ENCODE measurements around the gene TMC3.

The TMC3 gene

DNA sequence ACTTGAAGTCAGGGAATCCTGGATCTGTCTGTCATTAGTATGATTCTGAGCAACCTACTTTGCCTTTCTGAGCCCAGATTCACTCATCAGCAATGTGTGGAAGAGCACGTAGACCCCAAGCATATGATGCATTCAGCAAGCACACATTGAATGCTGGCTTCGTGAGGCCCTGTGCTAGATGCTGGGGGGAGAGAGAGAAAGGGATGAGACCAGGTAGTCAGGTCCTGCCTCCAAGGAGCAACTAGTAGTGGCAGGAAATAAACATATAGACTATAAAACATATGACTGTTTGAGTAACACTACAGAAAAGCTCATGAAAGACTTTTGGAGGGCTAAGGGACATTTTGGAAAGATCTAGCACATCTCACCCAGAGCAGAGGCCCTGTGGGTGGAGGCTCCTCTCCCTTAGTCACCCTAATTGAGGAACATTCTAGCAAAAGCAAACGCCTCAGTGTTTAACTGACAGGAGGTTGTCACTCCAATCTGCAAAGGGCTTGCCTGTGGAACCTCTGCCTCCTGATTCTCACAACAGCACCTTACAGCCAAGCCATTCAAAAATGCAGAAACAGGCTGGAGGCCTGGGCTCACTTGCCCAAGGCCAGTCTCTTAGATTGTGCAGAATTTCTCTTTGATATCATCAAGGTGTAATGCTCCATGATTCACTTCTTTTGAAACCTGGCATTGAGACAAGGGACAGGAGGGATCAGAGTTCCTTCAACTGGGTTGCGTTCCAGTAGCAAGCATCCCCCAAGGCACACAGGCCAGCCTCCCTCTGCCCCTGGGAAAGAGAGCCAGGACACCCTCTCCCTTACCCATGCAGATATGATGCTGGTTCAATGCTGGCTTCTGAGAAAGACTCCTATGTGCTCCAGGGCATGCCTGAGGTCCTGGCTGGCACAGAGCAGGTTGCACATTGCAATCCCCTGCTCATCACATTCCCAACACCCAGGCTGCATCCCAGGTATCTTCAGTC lies 76.1 kb downstream of the TMC3 start:
- no peak for DNase-seq (ENCODE audit: low spot score)

DNA sequence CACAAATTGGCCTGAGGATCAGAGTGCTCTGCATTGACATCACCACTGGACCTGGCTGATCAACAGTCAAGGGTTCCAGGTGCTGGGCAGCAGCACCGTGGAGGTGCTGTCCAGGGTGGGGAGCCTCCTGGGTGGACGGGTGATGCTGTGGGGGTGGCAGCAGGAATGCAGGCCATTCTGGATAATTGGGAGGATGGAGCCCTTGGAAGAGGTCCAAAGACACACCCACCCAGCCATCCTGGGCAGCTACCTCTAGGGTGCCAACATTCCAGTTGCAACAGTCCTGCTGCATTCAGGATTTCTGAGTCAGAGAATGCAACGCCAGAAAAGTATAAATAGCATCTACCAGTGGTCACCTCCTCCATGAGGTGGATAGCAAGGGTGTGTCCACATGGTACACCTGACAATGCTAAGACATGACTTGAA lies 76.9 kb downstream of the TMC3 start:
- DNase-seq (ENCODE audit: low spot score) = no peak

DNA sequence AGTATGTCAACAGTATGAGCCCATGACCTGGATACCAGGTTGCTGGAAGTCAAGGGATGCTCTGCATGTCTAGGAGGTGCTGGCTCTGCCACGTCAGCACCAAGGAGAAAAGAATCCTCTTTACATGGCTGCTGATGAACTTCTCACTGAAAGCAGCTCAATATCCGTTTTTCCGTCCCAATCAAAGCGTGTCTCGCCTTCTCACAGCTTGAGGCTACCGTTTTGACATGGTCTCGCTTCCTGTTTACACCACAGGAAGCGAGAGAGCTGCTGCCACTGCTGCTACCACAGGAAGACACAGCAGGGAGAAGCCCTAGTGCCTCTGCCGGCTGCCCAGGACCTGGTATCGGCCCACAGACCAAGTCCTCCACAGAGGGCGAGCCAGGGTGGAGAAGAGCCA lies 77.3 kb downstream of the TMC3 start:
- no peak for DNase-seq (ENCODE audit: low spot score)

DNA sequence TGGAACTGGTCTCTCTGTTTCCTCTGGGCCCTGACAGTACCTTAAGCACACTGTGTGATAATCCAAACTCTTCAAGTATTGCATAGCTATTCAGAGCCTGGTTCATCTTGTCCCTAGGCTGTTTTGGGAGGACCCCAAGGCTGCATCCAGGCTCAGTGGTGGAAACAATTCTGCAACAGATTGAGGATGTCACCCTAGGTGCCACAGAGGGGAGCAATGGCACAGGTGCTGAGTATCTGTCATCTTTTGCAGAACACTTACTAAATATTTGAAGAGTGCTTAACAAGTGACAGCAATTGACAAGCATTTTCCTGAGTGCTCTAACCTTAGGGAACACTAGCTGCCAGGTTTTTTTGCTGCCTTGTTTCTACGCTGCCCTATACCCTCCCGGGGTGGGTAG lies 77.8 kb downstream of the TMC3 start:
- no peak for DNase-seq (ENCODE audit: low spot score)

DNA sequence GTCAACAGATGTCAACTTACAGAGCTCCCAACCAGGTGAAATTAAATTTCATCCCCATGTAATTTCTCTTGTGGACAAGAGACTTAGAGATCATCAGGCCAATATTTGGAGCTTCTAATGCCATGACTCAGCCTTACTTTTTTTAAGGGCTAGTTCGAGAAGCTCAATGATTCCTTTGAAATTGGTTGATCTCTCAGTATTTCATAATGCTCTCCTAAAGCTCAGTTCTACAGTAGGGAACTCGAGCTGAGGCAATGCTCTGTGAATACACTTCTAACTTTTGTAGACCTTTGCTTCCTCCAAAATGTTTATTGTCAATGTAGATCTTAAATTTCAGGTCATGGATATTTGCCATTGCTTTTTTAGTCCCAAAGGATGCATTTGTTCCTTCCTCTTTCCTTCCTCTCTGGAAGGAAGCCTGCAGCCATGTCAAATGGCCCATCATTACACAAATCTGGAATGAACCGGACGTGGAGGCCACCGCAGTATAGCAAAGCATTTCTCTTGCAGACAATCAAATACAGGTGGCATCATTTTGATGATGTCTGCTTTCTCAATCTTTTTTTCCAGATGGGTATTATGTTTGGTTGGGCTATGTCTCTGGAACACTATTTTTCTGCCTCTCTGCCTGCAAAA lies 78.4 kb downstream of the TMC3 start:
- DNase-seq (ENCODE audit: low spot score) = no peak

DNA sequence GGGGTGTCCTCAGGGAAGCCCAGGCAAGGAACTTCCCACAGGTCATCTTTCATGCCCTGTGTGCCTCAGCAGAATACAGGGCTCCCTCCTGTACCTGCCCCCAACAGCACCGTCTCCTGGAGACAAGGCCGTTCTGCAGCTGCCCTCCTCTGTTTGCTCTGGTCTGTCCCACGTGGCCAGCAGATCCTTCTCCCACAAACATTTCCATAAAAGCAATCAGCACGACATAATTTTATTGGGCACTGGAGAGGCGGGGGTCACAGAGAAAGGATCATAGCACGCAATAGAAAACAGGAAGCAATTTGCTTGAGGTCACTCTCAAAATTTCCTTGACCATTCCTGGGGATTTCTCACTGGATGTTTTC lies 79.5 kb downstream of the TMC3 start:
- DNase-seq (ENCODE audit: low spot score) = no peak

DNA sequence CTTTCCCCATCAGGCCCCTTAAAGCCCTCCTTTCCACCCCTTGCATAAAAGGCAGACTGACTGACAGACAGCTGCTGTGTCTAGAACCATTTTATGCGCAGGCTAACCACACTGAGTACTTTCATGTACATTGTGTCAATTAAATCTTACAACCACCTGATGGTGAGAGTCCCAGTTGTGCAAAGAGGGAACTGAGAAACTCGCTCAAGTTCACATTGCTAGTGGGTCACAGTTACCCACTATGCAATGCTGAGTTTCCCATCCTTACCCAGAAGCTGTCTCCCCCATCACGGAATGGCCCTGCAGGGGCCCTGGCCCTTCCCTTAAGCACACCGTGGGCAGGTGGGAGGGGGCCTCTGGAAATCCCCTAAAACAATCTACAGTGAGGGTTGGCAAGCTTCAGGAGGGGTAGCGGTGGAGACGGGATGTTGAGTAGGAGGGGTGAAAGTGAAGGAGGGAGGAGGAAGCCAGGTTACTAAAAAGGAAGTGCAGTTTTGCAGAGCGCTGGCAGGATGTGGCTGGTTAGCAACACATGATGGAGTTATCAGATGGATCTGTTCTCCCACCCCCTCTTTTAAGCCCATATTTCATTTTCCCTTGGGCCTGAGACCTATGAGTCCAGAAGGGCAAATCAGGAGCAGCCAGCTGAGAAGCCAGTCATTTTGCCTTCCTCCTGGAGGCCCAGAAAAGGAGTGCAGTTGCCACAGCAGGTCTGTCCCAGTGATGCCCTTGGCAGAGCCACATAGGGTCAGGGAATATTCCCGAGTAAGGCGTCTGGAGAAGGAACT lies 80.1 kb downstream of the TMC3 start:
- no peak for DNase-seq (ENCODE audit: low spot score)

DNA sequence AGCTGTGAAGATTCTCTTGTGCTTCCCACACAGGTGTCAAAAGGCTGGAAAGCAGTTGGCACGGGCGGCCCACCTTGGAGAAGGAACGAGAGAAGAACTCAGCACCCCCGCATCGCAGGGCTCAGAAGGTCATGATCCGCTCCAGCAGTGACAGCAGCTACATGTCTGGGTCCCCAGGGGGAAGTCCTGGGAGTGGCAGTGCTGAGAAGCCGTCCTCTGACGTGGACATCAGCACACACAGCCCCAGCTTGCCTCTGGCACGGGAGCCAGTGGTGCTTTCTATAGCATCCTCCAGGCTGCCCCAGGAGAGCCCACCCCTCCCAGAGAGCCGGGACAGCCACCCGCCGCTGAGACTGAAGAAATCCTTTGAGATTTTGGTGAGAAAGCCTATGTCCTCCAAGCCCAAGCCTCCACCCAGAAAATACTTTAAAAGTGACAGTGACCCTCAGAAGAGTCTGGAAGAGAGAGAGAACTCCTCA lies 81.5 kb downstream of the TMC3 start:
- DNase-seq (ENCODE audit: low spot score) = no peak

DNA sequence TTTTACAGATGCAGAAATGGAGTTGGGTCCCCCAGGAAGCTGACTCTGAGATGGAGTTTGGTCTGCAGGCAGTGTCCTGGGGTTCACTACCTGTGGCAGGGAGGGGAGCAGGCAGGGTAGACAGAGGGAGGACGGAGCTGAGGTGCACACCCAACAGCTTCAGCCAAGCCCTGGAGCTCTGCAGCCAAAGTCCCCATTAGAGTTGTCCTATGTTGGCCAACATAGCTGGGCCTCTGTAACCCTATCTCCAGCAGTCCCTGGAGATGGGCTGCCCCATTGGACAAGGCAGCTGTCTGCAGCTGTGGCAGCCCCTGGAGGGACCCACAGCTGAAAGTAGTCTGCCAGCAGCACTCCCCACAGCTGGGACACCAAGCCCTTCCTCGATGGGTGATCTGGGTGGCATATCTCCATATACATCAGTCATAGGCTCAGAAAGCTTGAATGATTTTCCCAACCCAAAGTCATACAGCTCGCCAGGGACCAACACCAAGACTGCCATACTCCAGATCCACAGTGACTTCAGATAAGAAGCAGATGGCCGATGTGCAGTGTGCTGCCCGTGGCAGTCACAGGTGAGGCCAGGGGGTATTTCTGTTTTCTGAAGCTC lies 82.0 kb downstream of the TMC3 start:
- no peak for DNase-seq (ENCODE audit: low spot score)

DNA sequence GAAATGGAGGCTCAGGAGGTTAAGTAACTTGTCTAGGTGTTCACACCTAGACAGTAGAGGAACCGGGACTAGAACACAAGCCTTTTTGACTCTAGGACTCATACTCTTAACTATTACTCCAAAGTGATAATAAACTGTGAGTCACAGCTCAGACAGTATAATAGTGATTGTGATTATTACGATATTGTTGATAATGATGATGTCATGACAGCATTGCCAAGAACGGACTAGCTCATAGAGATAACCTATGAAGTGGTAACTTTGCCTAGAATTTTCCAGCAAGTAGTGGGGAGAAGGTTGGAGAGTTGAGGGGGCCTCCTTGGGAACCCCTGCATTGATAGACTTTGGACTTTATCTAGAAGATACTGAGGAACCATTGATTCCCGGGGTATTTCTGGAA lies 84.1 kb downstream of the TMC3 start:
- DNase-seq (ENCODE audit: low spot score) = no peak

DNA sequence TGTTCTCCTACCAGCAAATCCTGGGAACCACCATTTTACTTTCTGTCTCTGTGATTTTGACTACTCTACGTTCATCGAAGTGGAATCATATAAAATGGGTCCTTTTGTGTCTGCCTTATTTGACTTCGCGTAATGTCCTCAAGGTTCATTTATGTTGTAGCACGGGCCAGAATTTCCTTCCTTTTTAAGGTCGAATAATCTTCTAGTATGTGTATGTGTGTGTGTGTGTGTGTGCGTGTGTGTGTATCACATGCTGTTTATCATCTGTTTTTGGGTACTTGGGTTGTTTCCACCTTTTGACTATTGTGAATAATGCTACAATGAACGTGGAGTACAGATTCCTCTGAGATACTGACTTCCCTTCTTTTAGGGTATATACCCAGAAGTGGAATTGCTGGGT lies 85.4 kb downstream of the TMC3 start:
- DNase-seq (ENCODE audit: low spot score) = no peak

DNA sequence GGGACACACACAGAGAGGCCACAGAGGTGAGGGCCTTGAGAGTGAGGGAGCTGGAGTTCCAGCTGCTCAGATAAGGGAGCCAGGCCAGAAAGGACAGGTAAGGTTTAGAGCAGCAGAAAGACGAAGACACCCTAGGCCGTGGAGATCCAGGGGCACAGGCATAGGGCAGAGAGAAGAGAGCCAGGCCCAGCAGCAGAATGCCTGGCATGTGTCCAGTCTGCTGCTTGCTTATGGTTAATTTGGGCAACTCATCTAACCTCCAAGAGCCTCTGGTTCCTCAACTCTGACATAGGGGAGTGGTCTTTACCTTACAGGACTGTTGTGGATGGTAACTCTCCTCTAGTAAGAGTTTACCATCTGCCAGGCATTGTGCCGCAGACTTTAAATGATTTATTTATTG lies 86.0 kb downstream of the TMC3 start:
- DNase-seq (ENCODE audit: low spot score) = no peak

DNA sequence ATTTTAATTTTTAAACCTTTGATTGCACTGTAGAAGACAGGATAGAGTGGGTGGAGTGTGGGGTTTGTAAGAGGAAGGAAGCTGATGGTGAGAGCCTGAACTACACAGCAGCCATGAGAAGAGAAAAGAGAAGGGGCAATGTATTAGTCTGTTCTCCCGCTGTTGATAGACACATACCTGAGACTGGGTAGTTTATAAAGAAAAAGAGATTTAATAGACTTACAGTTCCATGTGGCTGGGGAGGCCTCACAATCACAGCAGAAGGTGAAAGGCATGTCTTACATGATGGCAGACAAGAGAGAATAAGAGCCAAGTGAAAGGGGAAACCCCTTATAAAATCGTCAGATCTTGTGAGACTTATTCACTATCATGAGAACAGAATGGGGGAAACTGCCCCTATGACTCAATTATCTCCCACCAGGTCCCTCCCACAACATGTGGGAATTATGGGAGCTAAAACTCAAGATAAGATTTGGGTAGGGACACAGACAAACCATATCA lies 87.3 kb downstream of the TMC3 start:
- no peak for DNase-seq (ENCODE audit: low spot score)

DNA sequence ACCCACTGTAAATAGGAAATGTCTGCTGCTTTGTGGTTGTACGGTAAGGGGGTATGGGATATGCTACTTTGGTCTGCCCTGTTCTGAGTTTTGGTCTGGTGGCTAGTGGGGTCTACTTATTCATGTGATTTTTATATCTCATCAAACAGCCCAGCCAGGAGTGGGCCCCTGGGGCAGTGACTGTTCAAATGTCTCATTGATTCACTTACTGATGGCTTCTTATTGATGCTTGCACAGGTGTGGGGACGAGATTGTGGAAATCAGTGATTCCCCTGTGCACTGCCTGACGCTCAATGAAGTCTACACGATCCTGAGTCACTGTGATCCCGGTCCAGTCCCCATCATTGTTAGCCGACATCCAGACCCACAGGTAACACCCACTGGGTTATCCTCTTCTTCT lies 88.6 kb downstream of the TMC3 start:
- no peak for DNase-seq (ENCODE audit: low spot score)

DNA sequence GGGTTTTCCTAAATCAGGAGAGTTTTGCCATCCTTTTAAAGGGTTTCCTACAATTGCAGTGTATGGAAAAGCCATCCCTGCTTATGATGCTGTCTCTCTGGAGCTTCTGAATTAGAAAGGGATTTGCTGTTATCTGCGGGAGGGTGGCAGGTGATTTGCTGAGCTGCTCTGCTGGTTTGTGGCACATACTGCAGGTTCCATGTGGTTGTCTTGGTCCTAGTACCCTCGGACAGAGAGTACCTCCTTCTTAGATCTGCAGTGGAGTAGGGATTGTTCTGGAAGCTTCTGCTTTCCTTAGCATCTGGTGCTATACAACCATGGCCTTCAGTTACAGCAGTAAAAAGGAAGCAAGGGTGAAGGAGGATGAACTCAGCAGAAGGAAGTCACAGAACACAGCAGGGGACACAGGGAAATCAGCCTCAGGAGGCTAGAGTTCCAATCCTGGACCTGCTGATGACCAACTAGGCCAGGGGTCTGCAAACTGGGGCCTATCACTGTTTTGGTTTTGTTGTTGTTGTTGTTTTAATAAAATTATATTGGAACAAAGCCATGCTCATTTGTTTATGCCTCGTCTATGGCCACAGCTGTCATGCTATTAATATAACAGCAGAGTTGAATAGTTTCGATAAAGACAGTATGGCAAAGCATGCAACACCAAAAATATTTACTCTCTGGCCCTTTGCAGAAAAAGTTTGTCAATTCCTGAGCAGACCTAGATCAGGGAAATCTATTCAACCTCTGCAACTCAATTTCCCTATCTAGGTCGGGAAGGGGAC lies 89.6 kb downstream of the TMC3 start:
- DNase-seq (ENCODE audit: low spot score) = no peak

DNA sequence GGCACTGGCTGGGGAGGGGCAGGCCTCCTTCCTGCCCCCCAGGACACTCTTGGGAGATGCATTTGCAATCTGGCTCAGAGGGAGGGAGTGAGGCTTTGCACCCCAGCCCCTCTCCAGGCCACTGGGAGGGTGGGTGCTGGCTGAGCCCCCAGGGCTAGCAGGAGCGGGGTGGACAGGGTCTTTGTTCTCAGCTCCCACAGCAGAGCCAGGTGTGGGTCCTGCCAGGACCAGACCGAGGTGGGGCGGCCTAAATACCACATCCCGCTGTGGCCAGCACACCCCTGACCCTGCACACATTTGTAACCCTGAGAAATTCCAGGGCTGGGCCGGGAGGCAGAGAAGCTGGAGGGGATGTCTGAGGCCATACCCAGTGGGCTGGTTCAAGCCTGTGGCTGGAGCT lies 91.1 kb downstream of the TMC3 start:
- no peak for DNase-seq (ENCODE audit: low spot score)

DNA sequence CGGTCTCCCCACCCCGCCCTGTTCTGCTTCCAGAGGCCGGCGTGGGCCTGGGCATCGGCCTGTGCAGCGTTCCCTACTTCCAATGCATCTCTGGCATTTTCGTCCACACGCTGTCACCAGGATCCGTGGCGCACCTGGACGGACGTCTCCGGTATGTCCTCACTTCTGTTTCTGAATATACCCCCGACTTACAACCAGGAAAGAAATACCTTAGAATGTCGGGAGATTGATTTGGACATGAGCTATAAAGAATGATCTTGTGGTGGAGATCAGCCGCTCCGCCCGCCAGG lies 91.5 kb downstream of the TMC3 start:
- no peak for DNase-seq (ENCODE audit: low spot score)

DNA sequence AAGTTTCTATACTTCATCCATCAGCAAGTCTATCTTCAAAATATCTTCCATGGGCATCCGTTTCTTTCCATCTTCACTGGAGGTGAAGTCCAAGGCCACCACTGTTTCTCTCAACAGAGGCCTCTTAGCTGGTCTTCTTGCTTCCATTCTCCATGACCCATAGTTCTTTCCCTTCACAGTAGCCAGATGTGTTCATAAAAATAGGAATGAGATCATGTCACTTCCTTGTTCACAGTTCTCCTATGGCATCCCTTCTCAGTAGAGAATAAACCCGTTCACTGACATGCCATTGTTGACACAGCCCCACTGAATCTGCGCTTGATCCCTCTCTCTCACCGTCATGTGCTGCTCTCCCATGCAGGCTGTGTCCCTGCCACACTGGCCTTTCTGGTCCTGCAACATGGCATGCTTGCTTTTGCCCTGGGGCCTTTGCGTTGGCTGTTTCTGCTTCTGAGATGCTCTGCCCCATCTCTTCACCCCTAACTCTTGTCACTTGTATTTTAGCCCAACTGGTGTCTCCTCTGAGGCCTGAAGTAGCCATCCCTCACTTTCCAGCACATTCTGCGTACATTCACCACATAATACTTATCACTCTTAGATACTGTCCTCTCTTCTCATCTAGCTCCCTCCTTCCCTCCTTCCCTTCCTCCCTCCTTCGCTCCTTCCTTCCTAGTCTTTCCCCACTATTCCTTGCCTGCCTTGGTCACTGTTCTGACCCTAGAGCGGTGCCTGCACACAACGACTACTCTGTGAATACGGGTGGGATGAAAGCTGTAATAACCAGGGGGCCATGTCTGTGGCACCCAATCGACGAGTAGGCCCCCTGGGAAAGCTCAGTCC lies 92.0 kb downstream of the TMC3 start:
- DNase-seq (ENCODE audit: low spot score) = no peak

DNA sequence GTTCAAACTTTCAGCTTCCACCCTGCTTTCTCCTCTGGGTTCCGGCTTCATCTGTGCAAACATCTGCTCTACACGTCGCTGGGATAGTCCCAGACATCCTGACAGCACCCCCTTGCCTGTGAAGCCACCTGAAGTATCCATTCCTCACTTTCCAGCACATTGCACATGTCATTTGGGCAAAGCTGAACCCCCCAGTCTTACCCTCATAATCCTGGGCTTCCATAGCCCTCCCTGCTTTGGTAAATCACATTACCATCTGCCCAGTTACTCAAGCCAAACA lies 92.6 kb downstream of the TMC3 start:
- DNase-seq (ENCODE audit: low spot score) = no peak
